Left renal cortex interstitium (tissue), 4 donors: ENCODE results near the gene MAML2. TPM values are rescaled to one million over a fixed set of nuclear protein-coding genes. Genes with fewer than 3 reads are reported as not detected.

ENCODE experiments used
- DNase-seq, 4 donors: peaks; one replicate each; pipeline ENCODE4 v3.0.0-alpha.2; 2013; ENCODE audit warnings: low read depth in 4 of 4, low spot score in 2 of 4, missing footprints in 1 of 4
- polyA plus RNA-seq, 4 donors: library from polyadenylated mRNA; unstranded; fragments of 120-200 nt; gene quantifications; one replicate each; pipeline ENCODE4 v1.2.1, GENCODE V29; 2013; ENCODE audit not compliant: insufficient read length in 4 of 4

Gene MAML2
- polyA plus RNA-seq, 4 donors, result 27.5 to 31.0 (median 29.7) TPM

- no peak for DNase-seq
Observed at GRCh38 chr11:96339706-96340554, 3.1 kb downstream of the MAML2 start.

- no peak for DNase-seq
Observed at GRCh38 chr11:96338910-96339705, 3.9 kb downstream of the MAML2 start.

GRCh38 chr11:96337541-96338431 lies 5.2 kb downstream of the MAML2 start:
- no peak for DNase-seq

DNA sequence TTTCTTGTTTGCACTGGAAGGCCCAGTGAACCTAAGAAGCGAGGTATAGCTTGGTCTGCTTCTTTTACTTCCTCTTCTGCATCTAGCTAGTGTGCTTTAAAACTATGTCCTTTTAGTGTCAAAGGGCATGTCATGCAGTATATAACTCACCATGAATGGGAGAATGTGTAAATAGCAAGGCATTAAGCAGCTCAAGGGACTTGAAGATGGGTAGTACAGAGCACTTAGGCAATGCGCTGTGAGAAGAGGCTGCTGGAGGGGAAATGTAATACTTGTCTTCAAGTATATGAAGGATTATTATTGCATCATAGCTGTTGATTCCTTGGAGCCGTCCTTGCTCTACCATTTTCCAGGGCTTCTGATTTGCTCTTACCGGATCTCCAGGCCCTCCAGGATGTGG lies 7.6 kb downstream of the MAML2 start:
- no peak for DNase-seq

- DNase-seq, result no peak
Observed at GRCh38 chr11:96334219-96334618, 8.8 kb downstream of the MAML2 start.

DNA sequence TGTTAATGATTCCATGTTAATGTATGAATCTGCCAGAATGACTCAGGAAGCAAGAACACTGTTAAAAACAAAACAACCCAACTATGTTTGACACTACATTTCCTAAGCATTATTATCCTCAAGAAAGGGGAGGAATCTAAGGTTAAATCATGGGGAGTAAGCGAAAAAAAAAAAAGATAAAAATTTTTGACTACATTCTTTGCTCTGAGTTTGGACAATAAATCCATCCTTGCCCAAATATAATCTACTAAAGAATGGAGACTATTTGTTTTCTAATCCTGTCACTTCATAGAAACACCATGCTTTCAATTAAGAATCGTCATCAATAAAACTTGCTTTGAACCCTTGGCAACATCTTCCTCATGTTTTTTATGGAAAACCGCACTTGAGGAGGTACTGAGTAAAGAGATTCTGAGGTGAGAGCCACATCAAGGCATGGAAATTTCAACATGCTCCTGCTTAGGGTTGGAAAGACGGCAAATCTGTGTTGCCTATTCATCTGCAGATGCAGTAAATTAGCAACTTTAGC lies 9.7 kb downstream of the MAML2 start:
- DNase-seq, result no peak

- DNase-seq, result no peak
Observed at GRCh38 chr11:96332126-96332771, 10.7 kb downstream of the MAML2 start.

DNA sequence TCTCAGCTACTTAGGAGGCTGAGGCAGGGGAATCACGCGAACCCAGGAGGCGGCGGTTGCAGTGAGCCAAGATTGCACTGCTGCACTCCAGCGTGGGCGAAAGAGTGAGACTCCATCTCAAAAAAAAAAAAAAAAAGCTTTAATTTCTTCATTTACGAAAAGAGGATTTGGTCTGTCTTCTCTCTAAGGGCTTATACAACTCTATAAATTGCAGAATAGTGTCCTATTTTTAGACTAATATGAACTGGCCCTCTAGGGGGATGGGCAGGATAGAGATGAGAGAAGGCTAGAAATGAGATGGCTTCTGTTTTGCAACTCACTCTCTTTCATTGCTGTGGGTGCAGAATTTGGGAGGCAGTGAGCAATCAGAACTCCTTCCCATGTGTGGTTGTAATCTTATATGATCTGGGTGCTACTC lies 11.3 kb downstream of the MAML2 start:
- no peak for DNase-seq

GRCh38 chr11:96330511-96330859 lies 12.5 kb downstream of the MAML2 start:
- DNase-seq, result no peak

- DNase-seq, result no peak
Observed at GRCh38 chr11:96329855-96330510, 13.0 kb downstream of the MAML2 start.

DNA sequence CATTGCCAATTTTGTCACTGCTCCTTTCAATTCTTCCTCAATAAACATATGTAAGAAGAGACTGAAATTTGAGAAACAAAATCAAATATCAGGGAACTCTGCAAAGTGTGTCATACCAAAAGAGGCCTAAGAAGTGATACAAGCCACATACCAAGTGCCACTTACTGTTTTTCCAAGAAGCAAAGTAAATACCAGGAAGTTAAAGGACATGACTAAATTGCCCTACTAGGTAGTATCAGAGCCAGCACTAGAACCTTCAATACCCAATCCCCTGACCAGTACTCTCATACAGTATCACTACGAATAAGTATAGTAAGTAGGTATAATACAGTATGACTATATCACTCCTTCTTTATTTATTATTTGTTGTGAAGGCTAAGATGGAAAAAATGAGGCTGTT lies 13.6 kb downstream of the MAML2 start:
- no peak for DNase-seq

DNA sequence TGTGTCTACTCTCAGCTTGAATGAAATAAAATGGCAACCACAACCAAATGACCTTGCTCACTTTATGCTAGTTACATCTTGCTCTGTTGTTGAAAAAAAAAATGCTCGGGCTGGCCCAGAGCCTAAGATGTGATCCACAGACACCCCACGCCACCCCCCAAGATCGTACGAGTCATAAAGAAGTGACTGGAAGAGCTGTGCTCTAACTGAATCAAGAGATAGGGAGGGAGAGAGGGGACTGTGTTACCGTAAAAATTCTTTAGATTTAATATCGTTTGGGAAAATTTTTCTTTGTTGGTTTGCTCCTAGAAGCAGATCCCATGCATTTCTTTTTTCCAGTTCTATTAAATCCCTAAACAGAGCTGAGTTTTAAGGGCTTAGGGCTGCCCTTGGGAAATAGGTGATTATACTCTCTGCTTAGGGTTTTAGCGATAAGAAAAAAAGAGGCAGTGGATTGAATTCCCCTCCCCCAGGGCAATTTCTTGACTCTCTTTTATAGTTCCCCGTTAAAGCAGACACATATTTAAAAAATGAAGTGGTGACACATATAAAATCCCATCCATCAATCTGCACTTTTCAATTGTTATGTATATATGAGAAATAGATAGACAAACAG lies 14.5 kb downstream of the MAML2 start:
- DNase-seq, result no peak

- no peak for DNase-seq
Observed at GRCh38 chr11:96326959-96327358, 16.0 kb downstream of the MAML2 start.

DNA sequence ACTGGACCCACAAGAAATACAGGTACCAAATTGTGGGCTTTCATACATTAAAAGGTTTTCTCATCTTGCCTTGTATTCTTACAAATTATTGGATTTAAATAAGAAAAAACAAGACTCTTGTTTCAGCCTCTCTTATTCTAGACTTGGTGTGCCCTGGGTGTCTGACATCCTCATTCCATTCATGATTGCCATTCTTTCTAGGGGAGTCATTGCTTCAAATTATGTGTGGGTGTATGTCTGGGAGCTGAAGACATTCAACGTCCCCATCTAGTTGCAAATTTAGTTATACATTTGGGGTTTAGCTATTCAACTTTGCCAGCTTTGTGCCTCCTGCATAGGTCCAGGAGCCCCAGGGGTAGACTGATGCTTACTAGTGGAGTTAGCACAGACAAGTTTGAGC lies 18.1 kb downstream of the MAML2 start:
- DNase-seq, result no peak

DNA sequence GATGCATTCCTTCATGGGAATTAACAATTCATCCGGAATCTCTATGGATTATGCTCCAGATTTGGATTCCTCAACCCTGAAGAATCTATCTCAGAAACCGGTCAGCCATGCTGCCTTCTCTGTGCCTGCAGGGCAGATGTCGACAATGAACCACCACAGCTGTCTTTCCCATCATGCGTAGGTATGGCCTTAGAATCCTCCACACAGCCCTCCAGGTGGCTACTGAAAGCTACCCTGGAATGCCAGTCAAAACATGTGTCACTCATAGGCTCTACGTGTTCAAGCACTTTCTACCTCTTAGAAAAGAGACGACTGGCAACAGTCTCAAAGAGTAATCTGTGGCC lies 19.4 kb downstream of the MAML2 start:
- no peak for DNase-seq

GRCh38 chr11:96322775-96323641 lies 20.0 kb downstream of the MAML2 start:
- DNase-seq, result no peak

DNA sequence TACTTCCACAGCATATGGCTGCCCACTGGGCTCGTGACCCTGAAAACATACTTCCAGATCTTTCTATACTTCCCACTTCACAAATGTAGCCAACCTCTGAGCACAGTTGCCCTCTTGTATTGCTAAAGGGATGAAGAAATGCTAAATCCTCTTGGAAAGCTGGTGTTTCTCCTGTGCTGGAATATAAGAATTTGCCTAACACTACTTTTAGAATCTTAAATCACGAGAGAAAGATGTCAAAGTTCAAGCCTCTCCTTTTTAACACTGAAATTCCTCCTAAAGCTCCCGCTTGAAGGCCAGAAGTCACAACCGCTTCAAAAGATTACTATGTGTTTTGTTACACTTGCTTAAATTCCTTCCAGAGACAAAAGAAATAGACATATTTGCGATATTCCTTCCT lies 21.9 kb downstream of the MAML2 start:
- no peak for DNase-seq

GRCh38 chr11:96319898-96320656 lies 22.9 kb downstream of the MAML2 start:
- no peak for DNase-seq
